GM18508 (cell line): Measurements from ENCODE around the gene PRDM16.

Experiments used
- ATAC-seq: cut with Tn5 transposase; IDR thresholded peaks from one replicate; pipeline ENCODE4 v1.9.1; 2021; ENCODE audit warnings: moderate number of reproducible peaks; ENCODE audit not compliant: insufficient read depth, unreplicated experiment

Gene PRDM16

DNA sequence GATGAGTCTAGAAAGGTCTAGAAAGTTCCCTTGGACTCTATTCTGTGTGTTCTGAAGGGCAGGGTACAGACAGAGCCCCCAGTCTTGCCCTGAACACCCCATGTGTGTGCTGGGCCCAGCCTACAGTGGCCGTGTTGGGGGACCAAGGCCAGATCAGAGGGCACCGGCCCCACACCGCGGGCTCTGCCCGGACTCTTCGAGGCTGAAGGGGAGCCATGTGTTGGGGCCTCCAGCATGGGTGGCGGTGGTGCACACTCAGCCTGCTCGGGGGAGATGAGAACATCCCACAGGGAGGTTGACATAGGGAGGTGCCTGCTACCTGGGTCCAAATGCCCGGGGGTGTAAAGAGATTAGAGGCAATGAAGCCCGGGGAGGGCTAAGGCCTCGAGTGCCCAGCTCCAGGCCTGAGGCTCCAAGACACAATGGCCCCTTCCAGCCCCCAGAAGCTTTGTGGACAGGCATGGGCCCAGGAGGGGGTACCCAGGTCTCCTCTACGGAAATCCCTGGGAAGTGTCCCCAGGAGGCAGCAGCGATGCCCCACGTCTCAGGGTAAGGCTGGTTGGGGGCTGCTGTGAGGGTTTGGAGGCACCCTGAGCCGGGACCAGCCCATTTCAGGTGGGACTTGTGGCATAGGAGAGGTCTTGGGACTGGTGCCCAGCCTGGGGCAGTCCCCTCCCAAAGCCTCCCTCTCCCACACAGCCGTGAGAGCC lies 397.5 kb downstream of the PRDM16 start:
- ATAC-seq: no peak

DNA sequence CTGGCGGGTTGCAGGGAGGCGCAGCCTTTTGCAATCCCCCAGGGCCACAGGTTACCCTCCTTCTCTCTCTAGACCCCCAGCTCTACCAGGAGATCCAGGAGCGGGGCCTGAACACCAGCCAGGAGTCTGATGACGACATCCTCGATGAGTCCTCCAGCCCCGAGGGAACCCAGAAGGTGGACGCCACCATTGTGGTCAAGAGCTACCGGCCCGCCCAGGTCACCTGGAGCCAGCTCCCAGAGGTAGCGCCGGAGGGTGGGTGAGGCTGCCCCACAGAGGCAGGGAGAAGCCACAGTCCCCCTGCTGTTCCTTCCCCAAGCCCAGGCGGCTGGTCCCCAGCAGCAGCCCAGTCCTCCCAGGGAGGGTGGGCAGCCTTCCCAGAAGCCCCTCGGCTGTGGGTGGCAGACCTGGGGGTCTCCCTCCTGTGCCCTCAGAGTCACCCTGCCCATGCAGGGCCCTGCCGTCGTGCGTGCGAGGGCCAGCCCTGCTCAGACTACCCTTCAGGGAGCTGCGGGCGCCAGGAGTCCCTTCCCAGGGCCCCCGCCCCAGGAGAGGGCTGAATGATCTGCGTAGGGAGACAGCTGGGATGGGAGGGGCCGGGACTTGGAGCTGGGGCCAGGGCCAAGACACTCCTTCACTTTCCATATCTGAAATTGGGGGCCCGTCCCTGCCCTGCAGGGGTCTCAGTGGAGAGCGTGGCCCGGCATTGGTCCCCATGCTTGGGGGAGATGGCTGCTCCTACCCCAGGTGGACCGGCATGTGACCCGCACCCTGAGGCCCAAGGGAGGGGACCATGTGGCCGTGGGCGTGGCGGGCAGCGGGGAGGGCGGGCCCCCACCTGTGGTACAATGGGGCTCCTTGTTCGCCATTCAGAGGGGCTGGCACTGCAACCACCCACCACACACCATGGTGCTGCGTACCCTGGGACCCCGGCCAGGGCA lies 398.4 kb downstream of the PRDM16 start:
- no peak for ATAC-seq

DNA sequence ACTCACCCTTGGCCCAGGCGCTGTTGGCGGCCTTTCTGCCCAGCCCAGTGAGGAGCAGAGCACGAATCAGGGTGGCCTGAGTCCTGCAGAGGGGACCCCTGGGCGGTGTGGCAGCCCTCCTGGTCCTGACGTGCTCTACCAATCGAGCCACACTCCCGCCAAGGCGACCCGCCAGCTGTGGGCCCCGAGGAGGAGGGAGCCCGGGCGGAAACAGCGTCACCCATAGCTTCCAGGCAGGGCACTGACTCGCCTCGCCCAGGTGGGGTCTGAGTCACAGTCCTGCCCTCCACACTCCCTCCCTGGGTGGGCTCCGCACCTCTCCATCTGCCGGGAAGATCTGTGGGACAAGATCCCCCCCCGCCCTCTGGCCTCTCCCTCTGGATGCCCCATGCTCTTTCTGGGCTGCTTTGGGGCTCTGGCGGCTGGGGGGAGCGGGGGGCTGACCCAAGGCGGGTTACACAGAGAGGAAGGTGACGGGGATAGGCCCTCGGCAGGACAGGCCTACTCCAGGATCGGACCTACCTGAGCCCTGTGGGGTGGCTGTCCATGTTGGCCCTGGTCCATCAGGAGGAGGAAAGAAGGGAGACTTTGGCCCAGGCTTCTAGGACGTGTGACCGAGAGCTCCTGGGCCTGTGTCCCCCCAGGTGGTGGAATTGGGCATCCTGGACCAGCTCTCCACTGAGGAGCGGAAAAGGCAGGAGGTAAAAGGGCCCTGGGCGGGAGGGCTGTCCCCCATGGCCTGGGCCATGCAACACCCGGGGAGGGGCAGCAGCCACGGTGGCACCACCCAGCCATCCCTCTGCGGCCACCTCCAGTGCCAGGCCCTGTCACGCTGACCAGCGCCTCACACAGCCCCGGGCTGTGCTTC lies 399.5 kb downstream of the PRDM16 start:
- no peak for ATAC-seq

DNA sequence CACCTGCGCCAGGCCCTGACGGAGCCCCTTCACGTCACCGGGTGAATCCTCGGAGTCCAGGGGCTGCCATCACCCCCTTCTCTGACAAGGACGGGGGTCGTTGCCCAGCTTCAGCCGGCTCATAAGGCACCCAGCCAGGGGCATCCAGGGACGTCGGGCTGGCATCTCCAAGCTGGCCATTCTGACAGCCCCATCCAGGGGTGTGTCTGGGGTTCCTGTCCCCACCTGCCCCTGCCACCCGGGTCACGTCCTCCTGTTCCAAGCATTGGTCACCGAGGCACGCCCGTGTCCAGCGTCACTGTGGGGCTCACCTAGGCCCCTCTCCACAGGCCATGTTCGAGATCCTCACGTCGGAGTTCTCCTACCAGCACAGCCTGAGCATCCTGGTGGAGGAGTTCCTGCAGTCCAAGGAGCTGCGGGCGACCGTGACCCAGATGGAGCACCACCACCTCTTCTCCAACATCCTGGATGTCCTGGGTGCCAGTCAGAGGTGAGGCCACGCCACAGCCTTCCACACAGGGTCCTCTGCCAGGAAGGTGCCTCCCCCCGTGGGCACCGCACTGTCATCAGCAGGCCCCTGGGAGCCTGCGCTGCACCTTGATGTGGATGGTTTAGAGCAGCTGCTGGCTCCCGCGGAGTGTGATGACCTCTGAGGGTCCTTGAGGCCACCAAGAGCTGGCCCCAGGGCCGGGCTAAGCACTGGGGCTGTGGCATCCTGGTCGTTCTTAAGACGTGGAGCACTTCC lies 400.3 kb downstream of the PRDM16 start:
- ATAC-seq: no peak

DNA sequence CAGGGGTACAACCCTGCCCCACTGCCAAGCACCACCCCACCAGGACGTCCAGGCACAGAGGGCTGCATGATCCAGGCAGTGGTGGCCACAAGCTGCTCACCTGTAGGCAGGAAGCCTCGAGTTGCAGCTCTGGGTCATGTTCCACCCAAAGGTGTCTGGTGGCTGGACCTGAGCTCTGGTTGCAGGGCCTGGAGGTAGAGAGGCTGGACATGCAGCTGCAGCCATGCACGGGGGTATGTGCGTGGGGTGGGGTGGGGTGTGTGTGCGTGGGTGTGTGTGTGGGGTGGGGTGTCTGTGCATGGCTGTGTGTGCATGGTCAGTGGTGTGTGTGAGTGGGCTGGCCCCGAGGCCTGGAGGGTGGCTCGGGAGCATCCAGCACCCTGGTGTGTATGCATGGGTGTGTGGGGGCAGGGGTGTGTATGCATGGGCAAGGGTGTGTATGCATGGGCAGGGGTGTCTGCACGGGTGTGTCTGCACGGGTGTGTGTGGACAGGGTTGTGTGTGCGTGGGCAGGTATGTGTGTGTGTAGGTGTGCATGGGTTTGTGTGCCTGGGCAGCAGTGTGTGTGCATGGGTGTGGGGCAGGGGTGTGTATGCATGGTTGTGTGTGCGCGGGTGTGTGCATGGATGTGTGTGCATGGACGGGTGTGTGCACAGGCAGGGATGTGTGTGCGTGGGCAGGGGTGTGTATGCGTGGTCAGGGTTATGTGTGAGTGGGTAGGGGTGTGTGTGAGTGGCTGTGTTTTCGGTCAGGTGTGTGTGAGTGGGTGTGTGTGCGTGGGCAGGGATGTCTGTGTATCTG lies 401.0 kb downstream of the PRDM16 start:
- ATAC-seq: no peak

DNA sequence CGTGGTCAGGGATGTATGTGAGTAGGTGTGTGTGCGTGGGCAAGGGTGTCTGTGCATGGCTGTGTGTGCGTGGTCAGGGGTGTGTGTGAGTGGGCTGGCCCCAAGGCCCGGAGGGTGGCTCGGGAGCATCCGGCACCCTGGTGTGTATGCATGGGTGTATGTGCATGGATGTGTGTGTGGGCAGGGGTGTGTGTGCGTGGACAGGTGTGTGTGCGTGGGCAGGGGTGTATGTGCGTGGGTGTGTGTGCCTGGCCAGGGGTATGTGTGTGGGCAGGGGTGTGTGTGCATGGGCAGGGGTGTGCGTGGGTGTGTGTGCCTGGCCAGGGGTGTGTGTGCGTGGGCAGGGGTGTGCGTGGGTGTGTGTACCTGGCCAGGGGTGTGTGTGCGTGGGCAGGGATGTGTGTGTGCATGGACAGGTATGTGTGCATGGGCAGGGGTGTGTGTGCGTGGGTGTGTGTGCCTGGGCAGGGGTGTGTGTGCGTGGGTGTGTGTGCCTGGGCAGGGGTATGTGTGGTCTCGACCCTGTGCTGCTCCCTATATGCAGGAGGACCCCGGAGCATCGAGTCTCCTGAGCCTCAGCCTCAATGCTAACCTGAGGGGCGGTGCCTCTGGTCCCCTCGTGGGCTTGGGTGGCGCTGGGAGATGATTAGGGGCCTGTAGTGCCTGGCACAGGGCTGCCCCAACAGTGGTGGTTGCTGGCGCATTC lies 401.8 kb downstream of the PRDM16 start:
- no peak for ATAC-seq

DNA sequence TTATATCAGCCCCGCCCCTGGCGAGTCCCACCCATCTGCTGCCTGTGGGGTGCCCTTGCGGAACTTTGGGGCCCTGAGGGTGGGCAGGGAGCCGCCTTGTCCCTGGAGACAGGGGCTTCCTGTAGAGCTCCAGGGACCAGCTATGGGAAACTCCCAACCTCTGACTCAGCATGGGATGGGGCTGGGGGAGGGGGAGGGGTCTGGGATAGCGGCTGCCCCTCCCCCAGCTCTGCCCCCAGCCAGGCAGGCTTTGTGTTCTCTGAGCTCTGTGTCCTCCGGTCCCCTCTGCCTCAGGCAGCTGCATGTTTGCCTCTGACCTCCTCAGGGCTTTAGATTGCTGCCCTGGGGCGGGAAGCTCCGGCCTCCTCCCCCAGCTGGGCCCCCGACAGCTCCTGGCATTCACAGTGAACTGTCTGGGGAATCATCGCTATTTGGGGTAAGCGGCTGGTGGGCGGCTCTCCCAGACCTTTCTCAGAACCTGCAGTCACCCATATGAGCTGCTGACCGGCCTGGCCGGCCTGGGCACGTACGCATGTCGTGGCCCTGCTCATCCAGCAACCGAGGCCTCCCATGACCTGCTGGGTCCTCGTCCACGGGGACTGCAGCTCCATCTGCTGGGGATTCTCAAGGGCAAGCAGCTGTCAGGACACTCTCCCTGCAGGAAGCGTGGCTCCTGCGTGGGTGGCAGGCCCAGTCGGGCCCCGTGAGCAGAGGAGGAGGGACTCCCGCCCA lies 402.5 kb downstream of the PRDM16 start:
- ATAC-seq: no peak

DNA sequence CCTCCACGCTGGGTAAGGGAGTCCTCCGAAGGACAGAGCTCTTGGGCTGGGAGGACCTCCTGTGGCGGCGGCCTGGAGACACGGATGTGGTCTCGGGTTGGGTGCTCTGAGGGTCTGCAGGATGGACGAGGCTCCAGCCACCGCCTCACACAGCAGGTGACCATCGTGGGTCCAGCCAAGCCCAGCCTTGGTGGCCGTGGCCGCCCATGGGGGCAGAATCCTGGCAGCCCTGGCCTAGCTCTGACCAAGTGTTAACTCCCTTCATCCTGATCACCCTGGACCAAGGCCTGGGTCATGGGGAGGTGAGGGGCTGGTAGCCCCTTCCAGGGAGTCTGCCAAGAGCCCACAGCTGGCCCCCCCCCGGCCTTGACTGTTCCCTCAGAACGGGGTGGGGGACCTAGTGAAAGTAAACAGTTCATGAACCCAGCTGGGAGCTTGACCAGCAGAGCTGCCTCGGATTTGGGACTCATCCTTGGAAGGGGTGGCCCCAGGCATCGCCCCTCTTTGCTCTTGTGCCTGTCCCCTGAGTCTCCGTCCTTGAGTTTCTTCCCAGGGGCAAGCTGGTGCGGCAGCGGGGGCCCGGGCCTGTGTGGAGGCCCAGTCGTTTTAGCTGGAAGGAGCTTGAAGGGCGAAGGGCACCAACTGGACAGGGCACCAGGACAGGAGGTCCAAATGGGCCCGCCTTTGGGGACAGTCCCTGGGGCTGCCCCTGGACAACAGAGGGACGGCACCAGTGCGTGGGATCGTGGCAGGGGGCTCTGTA lies 403.3 kb downstream of the PRDM16 start:
- ATAC-seq: no peak

DNA sequence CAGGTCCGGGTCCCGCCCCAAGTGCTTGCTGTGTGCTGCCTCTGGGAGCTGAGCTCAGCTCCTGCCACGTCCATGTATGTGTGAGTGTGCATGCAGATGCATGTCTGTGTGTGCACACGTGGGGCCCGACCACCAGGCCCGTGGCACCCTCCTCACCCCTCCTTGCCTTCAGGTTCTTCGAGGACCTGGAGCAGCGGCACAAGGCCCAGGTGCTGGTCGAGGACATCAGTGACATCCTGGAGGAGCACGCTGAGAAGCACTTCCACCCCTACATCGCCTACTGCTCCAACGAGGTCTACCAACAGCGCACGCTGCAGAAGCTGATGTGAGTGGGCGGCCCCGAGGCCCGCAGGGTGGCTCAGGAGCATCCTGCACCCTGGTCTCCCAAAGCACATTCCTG lies 403.9 kb downstream of the PRDM16 start:
- ATAC-seq: no peak

DNA sequence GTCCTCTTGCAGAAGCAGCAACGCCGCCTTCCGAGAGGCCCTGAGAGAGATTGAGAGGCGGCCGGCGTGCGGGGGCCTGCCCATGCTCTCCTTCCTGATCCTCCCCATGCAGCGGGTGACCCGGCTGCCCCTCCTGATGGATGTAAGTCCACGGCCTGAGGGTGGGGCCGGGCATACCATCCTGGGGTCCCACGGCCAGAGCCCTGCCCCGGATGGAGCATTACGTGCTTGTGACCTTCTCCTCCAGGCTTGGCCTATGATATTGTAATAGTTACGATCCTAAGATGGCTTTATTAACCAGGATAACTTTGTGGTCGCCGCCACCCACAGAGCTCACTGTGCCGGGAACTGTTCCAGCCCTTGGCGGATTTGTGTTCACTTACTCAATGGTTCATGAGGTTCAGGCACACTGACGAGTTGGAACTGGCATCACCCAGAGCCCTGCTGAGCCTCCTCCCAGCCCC lies 404.4 kb downstream of the PRDM16 start:
- no peak for ATAC-seq

DNA sequence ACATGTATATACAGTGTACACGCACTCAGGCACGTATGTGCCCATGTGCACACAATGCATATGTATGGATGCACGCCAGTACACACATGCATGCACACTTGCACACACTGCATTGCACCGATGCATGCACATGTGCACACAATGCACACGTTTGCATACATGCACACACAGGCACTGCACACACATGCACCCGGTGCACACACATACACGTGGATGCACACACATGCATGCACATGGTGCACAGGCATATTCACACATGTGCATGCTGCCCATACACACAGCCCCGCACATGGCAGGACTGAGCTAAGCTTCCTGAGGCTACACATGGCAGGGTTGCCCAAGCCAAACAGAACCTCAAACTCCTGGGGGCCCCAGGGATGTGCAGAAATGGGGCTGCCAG lies 405.0 kb downstream of the PRDM16 start:
- ATAC-seq: no peak

DNA sequence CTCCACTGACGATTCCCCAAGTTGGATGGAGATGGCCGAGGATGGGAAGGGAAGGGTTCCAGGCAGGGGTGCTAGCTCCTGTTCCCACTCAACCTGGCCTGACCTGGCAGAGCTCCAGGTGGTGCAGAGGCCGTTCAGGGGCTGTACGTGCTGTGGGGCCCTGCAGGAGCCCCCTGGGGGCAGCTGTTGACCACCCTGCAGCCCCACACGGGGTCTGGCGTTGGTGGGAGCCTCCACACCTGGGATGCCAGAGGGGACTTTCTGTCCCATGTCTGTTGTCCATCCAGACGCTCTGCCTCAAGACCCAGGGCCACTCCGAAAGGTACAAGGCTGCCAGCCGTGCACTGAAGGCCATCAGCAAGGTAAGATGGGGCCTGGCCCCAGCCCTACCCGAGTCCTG lies 405.4 kb downstream of the PRDM16 start:
- ATAC-seq: no peak

DNA sequence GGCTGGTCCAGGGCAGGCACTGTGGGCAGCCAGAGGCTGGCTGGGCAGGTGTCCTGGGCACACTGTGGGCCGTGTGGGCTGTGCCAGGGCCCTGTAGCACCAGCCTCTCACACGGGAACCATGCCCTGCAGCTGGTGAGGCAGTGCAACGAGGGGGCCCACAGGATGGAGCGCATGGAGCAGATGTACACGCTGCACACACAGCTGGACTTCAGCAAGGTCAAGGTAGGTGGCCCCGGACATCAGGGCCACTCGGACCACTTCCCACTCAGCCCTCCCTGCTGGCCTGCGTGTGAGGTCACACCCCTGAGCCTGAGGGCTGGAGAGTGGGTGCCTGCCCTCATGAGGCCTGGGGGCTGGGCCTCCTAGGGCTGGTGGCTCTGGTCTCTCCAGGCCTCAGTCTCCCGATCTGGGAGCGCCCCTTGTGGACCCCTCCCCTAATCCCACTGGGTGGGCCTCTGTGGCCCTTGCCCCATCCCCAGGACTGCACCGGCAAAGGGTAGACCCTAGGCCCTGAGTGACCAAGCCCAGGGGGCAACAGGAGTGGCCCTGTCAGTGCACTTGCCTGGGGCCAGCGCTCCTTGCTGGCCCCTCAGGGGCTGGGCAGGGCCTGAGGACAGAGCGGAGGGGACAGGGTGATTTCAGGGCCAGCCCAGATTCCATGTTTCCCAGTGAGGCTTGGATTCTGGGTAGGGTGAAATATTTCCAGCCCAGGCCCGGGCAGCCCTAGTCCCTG lies 407.0 kb downstream of the PRDM16 start:
- no peak for ATAC-seq

DNA sequence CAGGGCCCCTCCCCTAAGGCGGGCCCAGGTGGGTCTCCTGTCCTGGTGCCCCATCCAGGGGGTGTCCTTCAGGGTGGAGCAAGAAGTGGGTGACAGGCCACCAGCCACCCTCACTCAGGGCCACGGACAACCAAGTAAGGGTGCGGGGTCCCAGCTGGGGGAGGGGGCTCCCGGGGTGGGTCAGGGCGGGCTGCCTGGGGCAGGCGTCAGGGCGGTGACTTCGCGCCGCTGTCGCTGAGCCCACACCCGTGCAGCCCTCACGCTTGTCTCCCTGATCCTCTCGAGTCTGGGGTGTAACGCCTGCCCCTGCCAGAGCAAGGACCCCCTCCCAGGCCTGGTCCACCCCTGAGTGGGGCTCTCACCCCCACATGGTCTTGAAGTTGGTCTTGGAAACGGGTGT lies 407.7 kb downstream of the PRDM16 start:
- no peak for ATAC-seq

DNA sequence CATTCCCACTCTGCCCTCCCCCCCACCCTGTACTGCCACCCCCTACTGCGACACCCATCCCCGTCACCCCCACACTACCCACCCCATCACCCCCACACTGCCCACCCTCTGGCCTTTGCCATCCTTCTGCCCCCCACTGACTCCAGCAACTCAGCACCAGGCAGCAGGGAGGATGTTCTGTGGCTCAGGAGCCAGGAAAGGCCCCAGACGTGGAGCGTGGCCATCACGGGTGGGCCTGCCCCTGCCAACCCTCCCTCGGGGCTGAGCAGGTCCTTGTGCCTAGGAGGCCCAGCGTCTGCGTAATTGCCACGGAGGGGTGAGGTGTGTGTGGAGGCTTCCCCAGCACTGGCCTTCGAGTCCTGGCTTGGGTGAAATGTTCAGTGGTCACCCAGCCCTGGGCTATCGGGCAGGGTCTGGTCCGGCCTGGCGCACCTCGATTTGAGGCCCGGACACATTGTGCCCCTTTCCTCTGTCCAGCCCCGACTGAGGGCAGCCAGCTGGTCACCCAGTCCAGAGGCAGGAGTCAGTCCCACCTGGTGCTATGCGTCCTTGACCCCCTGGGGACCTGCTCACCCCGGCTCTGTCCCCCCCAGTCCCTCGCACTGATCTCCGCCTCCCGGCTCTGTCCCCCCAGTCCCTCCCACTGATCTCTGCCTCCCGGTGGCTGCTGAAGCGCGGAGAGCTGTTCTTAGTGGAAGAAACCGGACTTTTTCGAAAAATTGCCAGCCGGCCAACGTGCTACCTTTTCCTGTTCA lies 408.4 kb downstream of the PRDM16 start:
- ATAC-seq: no peak

DNA sequence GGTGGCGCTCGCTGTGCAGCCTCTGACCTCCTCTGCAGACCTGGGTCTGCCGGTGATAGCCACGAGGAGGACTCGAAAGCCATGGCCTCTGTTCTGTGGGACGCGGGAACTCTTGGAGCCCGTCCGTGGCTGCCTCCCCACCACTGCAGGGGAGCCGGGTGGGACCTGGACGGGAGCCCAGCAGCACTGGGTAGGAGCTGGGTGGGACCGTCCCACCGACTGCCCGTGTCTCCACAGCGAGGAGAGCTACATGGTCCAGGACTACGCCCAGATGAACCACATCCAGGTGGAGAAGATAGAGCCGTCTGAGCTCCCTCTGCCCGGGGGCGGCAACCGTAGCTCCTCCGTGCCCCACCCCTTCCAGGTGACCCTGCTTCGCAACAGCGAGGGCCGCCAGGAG lies 409.2 kb downstream of the PRDM16 start:
- ATAC-seq: no peak
